Endodermal cell (in vitro differentiated cells): ENCODE data around the gene EXD3. TPM values are rescaled to one million over a fixed set of nuclear protein-coding genes. Genes with fewer than 3 reads are reported as not detected.

Source experiments
- DNase-seq: peaks from one replicate; pipeline ENCODE4 v3.0.0-alpha.2; 2017
- H3K27ac ChIP-seq: 2 replicates; pipeline ENCODE4 v1.5.1; 2013; ENCODE audit warnings: mild to moderate bottlenecking, low read depth, low read length, moderate library complexity
- H3K27me3 ChIP-seq: 2 replicates; pipeline ENCODE4 v1.6.1; 2013; ENCODE audit warnings: mild to moderate bottlenecking, low read length, moderate library complexity; ENCODE audit not compliant: insufficient read depth, control insufficient read depth, poor library complexity, severe bottlenecking
- H3K36me3 ChIP-seq: 2 replicates; pipeline ENCODE4 v1.7.0; 2013; ENCODE audit warnings: mild to moderate bottlenecking, low read length, moderate library complexity; ENCODE audit not compliant: control insufficient read depth, insufficient read depth
- H3K4me1 ChIP-seq: one replicate; pipeline ENCODE4 v1.7.0; 2013; ENCODE audit warnings: low read length; ENCODE audit not compliant: control insufficient read depth, insufficient read depth
- H3K4me3 ChIP-seq: 2 replicates; pipeline ENCODE4 v1.5.1; 2013; ENCODE audit warnings: mild to moderate bottlenecking, low read length, moderate library complexity
- H3K9ac ChIP-seq: 2 replicates; pipeline ENCODE4 v1.6.1; 2013; ENCODE audit warnings: mild to moderate bottlenecking, low read length, moderate library complexity; ENCODE audit not compliant: poor library complexity, severe bottlenecking; ENCODE audit errors: extremely low read depth
- H3K9me3 ChIP-seq: 2 replicates; pipeline ENCODE4 v1.6.1; 2013; ENCODE audit warnings: mild to moderate bottlenecking, low read length, moderate library complexity; ENCODE audit not compliant: control insufficient read depth
- H3K27ac Mint-ChIP-seq: 2 replicates; pipeline ENCODE4 v1.8.0; 2020; ENCODE audit warnings: mixed read lengths
- H3K27me3 Mint-ChIP-seq: 2 replicates; pipeline ENCODE4 v1.8.0; 2021; ENCODE audit warnings: mild to moderate bottlenecking, mixed read lengths; ENCODE audit not compliant: insufficient read depth
- H3K36me3 Mint-ChIP-seq: 2 replicates; pipeline ENCODE4 v1.8.0; 2020; ENCODE audit warnings: low read depth, mixed read lengths
- H3K4me1 Mint-ChIP-seq: 2 replicates; pipeline ENCODE4 v1.8.0; 2020; ENCODE audit warnings: mixed read lengths
- H3K4me3 Mint-ChIP-seq: 2 replicates; pipeline ENCODE4 v1.8.0; 2020; ENCODE audit warnings: mild to moderate bottlenecking, moderate library complexity, mixed read lengths
- H3K9me3 Mint-ChIP-seq: 2 replicates; pipeline ENCODE4 v1.8.0; 2020; ENCODE audit warnings: mild to moderate bottlenecking, mixed read lengths
- WGBS, 2 experiments: methylation state at CpG; one replicate each; pipeline versions ENCODE4 v1.1.5 to v1.1.7; 2013; ENCODE audit warnings: missing lambda C conversion rate in 2 of 2, mixed read lengths in 1 of 2; ENCODE audit not compliant: insufficient coverage in 1 of 2, insufficient read length in 1 of 2; 5-methylcytosine and 5-hydroxymethylcytosine counted together
- total RNA-seq, 2 donors: library from RNA; stranded (reverse); fragmentation: NEBNext Ultra II Directional in 1 of 2; extraction: Animal tissue kit (Norgen Biotek cat#: 25700) in 1 of 2; gene quantifications; 2 replicates in 1 of 2; 3 replicates in 1 of 2; pipeline ENCODE4 v1.2.1, GENCODE V29; 2021
- TF ChIP-seq, protein P1 (sequence below): fragments of 200-600 bp; sonication (generic); conservative IDR thresholded peaks from 2 replicates; pipeline ENCODE4 v1.5.0; 2021; ENCODE audit warnings: antibody characterized with exemption, mild to moderate bottlenecking

Gene EXD3
- total RNA-seq, 2 donors from 2014 or later, result 15.5 to 31.0 TPM

DNA sequence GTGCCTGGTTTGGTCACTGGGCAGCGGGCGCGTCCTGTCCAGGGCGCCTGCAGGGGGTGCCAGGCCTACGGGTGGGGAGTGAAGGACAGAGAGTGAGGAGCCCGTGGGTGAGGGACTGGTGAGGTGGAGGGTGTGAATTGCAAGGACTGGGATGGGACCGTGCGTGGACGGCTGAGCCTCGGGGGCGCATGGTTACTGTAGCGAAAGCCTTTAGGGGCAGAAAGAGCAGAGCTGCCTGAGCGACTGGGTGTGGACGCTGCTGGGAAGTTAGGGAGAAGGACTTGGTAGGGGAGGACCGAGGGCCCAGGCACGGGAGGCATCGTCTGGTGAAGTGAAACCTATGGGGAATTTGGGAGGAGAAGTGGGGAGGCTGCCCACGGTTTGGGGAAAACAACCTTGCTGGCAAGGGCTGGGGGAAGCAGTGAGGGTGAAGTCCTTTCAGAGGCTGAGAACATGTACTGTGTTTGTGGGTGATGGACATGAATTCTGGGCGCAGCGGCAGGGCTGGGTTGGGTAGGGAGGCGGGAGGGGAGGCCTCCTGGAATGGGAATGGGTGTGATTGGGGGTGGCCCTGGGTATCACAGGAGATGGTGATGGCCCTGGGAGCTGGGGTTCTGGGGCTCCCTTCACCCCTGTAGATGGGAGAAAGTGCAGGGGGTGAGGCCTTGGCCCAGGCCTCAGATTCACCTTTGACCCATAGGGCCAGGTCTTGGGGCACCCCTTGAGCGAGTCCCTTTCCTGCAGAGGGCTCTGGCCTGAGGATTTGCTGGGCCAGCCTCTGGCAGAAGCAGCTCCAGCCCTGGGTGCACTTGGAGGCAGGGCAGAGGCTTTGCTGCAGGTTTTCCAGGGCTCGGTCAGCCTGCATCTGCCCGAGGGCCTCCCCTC is 147.1 kb downstream of the EXD3 start:
- H3K4me1 Mint-ChIP-seq, result peaks cover 20% of the 10 kb centered on the region
- no peak overlapping the region for H3K4me3 Mint-ChIP-seq

GRCh38 chr9:137275203-137275587 is 147.8 kb downstream of the EXD3 start:
- Mint-ChIP-seq H3K4me1 (peaks cover 20% of the 10 kb centered on the region), H3K9me3 (no peaks in the 10 kb centered on the region), H3K4me3 (no peak overlapping the region), H3K36me3 (peaks cover 13% of the 10 kb centered on the region), H3K27ac (peak overlapping the region; percentile 76), H3K27me3 (peaks cover 2% of the 10 kb centered on the region)
- DNase-seq, result no peak
- Histone ChIP-seq H3K4me1 (peaks cover 10% of the 10 kb centered on the region), H3K9me3 (no peaks in the 10 kb centered on the region), H3K36me3 (peaks cover 12% of the 10 kb centered on the region), H3K27ac (no peak overlapping the region), H3K9ac (no peak overlapping the region), H3K27me3 (no peaks in the 10 kb centered on the region), H3K4me3 (no peak overlapping the region)
- TF ChIP-seq, protein P1, sequence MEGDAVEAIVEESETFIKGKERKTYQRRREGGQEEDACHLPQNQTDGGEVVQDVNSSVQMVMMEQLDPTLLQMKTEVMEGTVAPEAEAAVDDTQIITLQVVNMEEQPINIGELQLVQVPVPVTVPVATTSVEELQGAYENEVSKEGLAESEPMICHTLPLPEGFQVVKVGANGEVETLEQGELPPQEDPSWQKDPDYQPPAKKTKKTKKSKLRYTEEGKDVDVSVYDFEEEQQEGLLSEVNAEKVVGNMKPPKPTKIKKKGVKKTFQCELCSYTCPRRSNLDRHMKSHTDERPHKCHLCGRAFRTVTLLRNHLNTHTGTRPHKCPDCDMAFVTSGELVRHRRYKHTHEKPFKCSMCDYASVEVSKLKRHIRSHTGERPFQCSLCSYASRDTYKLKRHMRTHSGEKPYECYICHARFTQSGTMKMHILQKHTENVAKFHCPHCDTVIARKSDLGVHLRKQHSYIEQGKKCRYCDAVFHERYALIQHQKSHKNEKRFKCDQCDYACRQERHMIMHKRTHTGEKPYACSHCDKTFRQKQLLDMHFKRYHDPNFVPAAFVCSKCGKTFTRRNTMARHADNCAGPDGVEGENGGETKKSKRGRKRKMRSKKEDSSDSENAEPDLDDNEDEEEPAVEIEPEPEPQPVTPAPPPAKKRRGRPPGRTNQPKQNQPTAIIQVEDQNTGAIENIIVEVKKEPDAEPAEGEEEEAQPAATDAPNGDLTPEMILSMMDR, result no peak
- 80 to 95% methylated on average over 1 to 10 of the region's 10 CpGs for WGBS, 2 experiments

More for the DNA sequence above, 147.1 kb downstream of the EXD3 start:
- H3K4me3 ChIP-seq, result no peak overlapping the region
- H3K9me3 ChIP-seq, result no peaks in the 10 kb centered on the region
- peaks cover 12% of the 10 kb centered on the region for H3K36me3 ChIP-seq
- TF ChIP-seq, protein P1, result no peak
- H3K27me3 Mint-ChIP-seq, result peaks cover 2% of the 10 kb centered on the region
- peak; percentile 47 for DNase-seq
- no peak overlapping the region for H3K27ac ChIP-seq
- 91 to 96% methylated on average over 9 to 24 of the region's 24 CpGs for WGBS, 2 experiments
- H3K9ac ChIP-seq, result no peak overlapping the region
- H3K4me1 ChIP-seq, result peaks cover 10% of the 10 kb centered on the region
- H3K36me3 Mint-ChIP-seq, result peaks cover 13% of the 10 kb centered on the region
- H3K9me3 Mint-ChIP-seq, result no peaks in the 10 kb centered on the region
- no peaks in the 10 kb centered on the region for H3K27me3 ChIP-seq
- H3K27ac Mint-ChIP-seq, result peak overlapping the region; percentile 76

GRCh38 chr9:137273611-137274320 is 149.2 kb downstream of the EXD3 start:
- no peak overlapping the region for H3K9ac ChIP-seq
- DNase-seq, result no peak
- no peak overlapping the region for H3K4me3 Mint-ChIP-seq

More at GRCh38 chr9:137273611-137274320, 149.2 kb downstream of the EXD3 start:
- Histone ChIP-seq H3K4me3 (no peak overlapping the region), H3K9me3 (no peaks in the 10 kb centered on the region), H3K27me3 (no peaks in the 10 kb centered on the region), H3K27ac (no peak overlapping the region), H3K36me3 (peaks cover 24% of the 10 kb centered on the region), H3K4me1 (peaks cover 10% of the 10 kb centered on the region)
- TF ChIP-seq, protein P1, result no peak
- Mint-ChIP-seq H3K4me1 (peaks cover 20% of the 10 kb centered on the region), H3K9me3 (no peaks in the 10 kb centered on the region), H3K36me3 (peaks cover 25% of the 10 kb centered on the region), H3K27me3 (no peaks in the 10 kb centered on the region), H3K27ac (no peak overlapping the region)
- 87 to 92% methylated on average over 12 to 15 of the region's 15 CpGs for WGBS, 2 experiments
